ENCODE data around the gene HOXD10.

HOXD10 gene

DNA sequence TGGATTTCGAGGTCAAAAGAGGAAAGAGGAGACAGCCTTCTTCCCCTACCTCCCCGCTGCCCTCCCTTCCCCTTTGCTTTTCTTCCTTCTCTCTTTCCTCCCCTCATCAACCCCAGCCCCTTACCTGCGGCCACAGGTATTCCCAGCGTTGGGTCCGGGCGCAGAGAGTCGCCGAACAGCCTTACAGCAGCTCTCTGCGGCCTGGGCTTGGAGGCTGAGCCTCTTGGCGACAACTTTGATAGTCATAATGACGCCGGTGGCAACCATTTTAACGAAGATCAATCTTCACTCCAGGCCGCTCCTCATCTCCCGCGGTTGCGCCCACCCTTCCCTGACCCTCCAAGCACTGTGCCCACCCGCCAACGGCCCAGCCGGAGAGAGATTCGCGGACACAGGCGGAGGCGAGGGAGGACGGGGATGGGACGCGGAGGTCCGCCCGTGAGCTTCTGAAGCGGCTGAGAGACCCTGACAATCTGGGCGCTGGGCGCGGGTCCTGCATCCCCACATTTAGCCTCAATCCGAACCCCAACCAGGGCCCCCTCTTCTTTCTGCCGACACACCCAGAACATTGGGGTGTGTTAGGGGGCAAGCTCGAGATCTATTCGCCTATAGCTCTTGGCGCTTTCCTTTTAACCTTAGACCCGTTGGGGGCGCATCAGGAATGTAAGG, 31.3 kb upstream of the HOXD10 start:
- Histone ChIP-seq H3K36me3 (ENCODE audit: control insufficient read depth, insufficient read depth, low read length) (no peaks in the 10 kb centered on the region), H3K27me3 (replicated peaks; ENCODE audit: control insufficient read depth, insufficient read depth, low read length) (peaks cover 2% of the 10 kb centered on the region), H3K4me3 (replicated peaks; ENCODE audit: low read depth, low read length) (no peak overlapping the region)
- DNase-seq (ENCODE audit: extremely low read depth, insufficient read length): no peak
- TF ChIP-seq, protein P1, sequence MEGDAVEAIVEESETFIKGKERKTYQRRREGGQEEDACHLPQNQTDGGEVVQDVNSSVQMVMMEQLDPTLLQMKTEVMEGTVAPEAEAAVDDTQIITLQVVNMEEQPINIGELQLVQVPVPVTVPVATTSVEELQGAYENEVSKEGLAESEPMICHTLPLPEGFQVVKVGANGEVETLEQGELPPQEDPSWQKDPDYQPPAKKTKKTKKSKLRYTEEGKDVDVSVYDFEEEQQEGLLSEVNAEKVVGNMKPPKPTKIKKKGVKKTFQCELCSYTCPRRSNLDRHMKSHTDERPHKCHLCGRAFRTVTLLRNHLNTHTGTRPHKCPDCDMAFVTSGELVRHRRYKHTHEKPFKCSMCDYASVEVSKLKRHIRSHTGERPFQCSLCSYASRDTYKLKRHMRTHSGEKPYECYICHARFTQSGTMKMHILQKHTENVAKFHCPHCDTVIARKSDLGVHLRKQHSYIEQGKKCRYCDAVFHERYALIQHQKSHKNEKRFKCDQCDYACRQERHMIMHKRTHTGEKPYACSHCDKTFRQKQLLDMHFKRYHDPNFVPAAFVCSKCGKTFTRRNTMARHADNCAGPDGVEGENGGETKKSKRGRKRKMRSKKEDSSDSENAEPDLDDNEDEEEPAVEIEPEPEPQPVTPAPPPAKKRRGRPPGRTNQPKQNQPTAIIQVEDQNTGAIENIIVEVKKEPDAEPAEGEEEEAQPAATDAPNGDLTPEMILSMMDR (IDR thresholded peaks at IDR 0.05; ENCODE audit: insufficient read depth, low read length, poor library complexity, severe bottlenecking): no peak

DNA sequence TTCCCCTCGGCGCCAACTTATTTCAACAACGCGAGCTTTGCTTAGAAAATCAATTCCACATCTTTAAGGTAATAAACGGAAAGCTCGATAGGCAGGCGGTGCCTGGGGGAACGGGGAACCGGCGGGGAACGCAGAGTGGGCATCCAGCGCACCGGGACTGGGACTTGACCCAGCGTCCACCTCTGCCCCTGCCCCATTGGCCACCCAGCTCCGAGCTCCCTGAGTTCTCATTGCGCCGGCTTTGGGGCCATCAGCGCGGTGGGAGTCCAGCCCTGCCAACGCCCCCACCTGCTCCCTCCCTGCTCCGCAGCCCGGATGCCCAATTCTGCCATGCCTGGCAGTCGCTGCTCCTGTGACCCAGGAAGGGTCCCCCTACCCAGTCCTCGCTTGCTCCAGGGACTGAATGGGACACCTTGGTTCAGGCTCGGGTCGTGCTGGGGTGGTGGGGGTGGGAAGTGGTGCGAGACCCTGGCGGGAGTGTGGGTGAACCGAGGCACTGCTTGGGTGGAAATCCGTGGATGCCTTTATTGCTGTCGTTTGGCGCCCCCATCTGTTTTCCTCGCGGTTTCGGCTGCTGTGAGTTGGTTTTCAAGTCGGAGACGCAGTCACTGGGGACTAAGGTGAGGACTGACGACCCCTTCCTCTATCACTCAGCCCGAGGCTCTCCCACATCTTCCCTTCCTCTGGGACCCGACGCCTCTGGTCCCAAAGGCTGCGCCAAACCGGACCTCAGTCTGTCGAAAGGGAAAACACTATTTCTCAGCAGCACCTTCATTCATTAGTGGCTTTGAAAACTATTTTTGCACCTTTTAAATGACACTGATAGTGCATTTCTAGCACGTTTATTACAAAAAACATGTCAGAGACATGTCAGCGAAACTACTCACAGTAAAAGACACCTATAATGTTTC, 30.5 kb upstream of the HOXD10 start:
- Histone ChIP-seq H3K36me3 (ENCODE audit: control insufficient read depth, insufficient read depth, low read length) (no peaks in the 10 kb centered on the region), H3K27me3 (replicated peaks; ENCODE audit: control insufficient read depth, insufficient read depth, low read length) (peaks cover 2% of the 10 kb centered on the region), H3K4me3 (replicated peaks; ENCODE audit: low read depth, low read length) (no peak overlapping the region)
- DNase-seq (ENCODE audit: extremely low read depth, insufficient read length): no peak
- TF ChIP-seq, protein P1 (IDR thresholded peaks at IDR 0.05; ENCODE audit: insufficient read depth, low read length, poor library complexity, severe bottlenecking): peak; percentile 29

DNA sequence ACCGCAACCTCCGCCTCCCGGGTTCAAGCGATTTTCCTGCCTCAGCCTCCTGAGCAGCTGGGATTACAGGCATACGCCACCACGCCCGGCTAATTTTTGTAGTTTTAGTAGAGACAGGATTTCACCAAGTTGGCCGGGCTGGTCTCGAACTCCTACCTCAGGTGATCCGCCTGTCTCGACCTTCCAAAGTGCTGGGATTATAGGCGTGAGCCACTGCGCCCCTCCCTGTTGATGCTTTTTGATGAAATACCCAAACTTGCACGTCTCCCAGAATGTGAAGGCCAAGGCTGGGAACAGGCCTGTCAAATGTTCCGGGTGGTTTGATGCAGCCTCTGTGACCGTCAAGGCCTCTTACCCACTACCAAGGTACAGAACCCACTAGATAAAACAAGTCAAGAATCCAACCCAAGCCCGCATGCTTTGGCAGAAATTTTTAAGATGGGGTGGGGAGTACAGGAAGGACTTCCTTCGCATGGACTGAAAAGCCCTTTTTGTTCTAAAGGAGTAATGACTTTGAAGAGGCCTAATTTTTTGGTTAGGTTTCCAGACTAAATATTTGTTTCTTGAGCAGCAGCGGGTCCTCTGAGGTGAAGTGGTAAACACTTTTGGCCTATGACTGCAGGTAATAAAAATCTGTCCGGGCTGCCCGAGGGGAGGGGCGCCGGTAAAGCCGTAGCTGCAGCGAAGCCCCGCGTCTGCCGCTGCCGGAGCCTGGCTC, 29.1 kb upstream of the HOXD10 start:
- TF ChIP-seq, protein P1 (IDR thresholded peaks at IDR 0.05; ENCODE audit: insufficient read depth, low read length, poor library complexity, severe bottlenecking): no peak
- DNase-seq (ENCODE audit: extremely low read depth, insufficient read length): no peak
- H3K36me3 ChIP-seq (ENCODE audit: control insufficient read depth, insufficient read depth, low read length): no peaks in the 10 kb centered on the region
- H3K27me3 ChIP-seq (replicated peaks; ENCODE audit: control insufficient read depth, insufficient read depth, low read length): peaks cover 3% of the 10 kb centered on the region
- no peak overlapping the region for H3K4me3 ChIP-seq (replicated peaks; ENCODE audit: low read depth, low read length)

DNA sequence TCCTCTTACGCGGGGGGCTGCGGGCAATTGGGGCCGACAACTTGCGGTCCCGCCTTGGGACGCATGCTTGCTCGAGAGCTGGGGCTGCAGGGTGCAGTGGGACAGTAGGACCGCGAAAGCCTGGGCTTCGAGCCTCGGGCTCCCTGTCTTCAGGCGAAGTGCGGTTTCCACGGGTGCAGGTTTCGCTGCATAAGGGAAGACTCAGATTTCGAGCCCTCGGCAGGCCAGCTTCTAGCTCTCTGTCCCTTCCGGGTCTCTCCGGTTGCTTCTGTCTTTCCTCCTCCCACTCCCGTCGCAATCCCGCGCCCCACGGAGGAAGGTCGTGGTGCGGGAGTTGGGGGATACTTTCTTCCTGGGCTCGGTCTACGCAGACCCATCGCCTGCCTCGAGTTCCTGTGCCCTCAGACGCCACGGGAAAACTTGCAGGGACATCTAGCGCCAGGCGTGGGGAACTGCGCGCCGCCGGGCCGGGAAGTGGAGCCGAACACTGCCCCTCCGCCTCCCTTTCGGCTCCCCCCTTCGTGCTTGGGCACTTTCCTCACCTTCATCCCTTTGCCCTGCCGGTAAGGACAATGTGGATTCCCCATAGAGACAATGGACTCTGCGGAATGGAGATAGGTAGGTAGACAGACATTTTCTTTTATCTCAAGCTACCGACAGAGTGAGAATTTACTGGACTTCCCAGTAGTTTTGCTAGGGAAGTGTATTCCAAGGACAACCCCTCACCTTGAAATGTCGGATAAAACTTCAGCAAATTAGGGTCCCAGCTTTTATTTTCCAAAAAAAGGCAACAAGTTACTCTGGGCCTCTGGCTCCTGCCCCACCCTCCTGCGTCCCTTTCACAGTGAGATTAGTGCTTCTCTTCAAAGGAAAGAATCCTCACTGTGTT, 28.3 kb upstream of the HOXD10 start:
- TF ChIP-seq, protein P1 (IDR thresholded peaks at IDR 0.05; ENCODE audit: insufficient read depth, low read length, poor library complexity, severe bottlenecking): peak; percentile 59
- H3K36me3 ChIP-seq (ENCODE audit: control insufficient read depth, insufficient read depth, low read length): no peaks in the 10 kb centered on the region
- H3K27me3 ChIP-seq (replicated peaks; ENCODE audit: control insufficient read depth, insufficient read depth, low read length): peaks cover 3% of the 10 kb centered on the region
- DNase-seq (ENCODE audit: extremely low read depth, insufficient read length): no peak
- H3K4me3 ChIP-seq (replicated peaks; ENCODE audit: low read depth, low read length): no peak overlapping the region

All from GM06990 (cell line).